Pancreas (tissue), 10 donors: ENCODE measurements around the gene PRPH. TPM values are rescaled to one million over a fixed set of nuclear protein-coding genes. Genes with fewer than 3 reads are reported as not detected.

Source experiments
- ATAC-seq, 4 donors: fragments of 200-7000 bp; cut with Tn5 transposase; one replicate each; pipeline versions ENCODE4 v1.8.0 to v1.9.1; 2020; ENCODE audit warnings: mild to moderate bottlenecking in 4 of 4, moderate library complexity in 4 of 4
- DNase-seq, 6 donors: peaks; one replicate each; pipeline ENCODE4 v3.0.0-alpha.2; 2020
- FAIRE-seq: peaks from 2 replicates; lab custom pipeline; 2012; peaks lifted over from hg19 to GRCh38; lab: Jason Lieb, UNC
- H3K27ac ChIP-seq, 4 donors: fragments of 200-600 bp; sonication (generic); 1 replicate in 3 of 4; 2 replicates in 1 of 4; pipeline versions ENCODE4 v1.5.0 to v1.8.0; 2020
- H3K27me3 ChIP-seq, 4 donors: fragments of 200-600 bp; one replicate each; pipeline ENCODE4 v1.8.0; 2021
- H3K36me3 ChIP-seq, 3 donors: fragments of 200-600 bp; sonication (generic) in 1 of 3; one replicate each; pipeline versions ENCODE4 v1.5.0 to v1.8.0; 2020 to 2021
- H3K4me1 ChIP-seq, 3 donors: fragments of 200-600 bp; one replicate each; pipeline ENCODE4 v1.8.0; 2021
- H3K4me3 ChIP-seq, 4 donors: fragments of 200-600 bp; sonication (generic) in 2 of 4; one replicate each; pipeline versions ENCODE4 v1.5.0 to v1.8.0; 2020 to 2021
- H3K9me3 ChIP-seq, 4 donors: fragments of 200-600 bp; one replicate each; pipeline ENCODE4 v1.8.0; 2021
- CTCF ChIP-seq, 4 donors: fragments of 200-600 bp; sonication (generic) in 3 of 4; IDR thresholded peaks; one replicate each; pipeline versions ENCODE4 v1.5.0 to v1.8.0; 2021; ENCODE audit warnings: antibody characterized with exemption in 4 of 4
- WGBS, 2 donors: extraction: QIAGEN DNeasy Blood & Tissue Kit; methylation state at CpG; one replicate each; pipeline ENCODE4 v1.1.7; 2013; 5-methylcytosine and 5-hydroxymethylcytosine counted together
- intact Hi-C, 3 donors: fragments of 100-400 bp; cut with DNase I; formaldehyde crosslinking; loops; one replicate each; pipeline versions ENCODE4 v1.11.1 to v1.14.2; 2022
- polyA plus RNA-seq, 2 donors: library from polyadenylated mRNA; stranded (reverse); fragments of 200-250 nt; gene quantifications; one replicate each; pipeline ENCODE4 v1.2.3, GENCODE V29; 2013
- total RNA-seq, 6 donors: library from RNA; stranded (reverse); fragmentation: NEBNext Ultra II Directional in 4 of 6; extraction: Animal tissue kit (Norgen Biotek cat#: 25700) in 4 of 6; gene quantifications; one replicate each; pipeline versions ENCODE4 v1.2.1 to v1.2.4, GENCODE V29; 2021 to 2023
- donor health status: healthy with polysubstance abuse.
- donor health status: DM: no; HTN: no; CAD: no; lungs with moderate emphysema.
- donor health status: DM: no; HTN: no; CAD: no.
- donor health status: control.
- donor health status: control.
- donor health status: Bipolar disorder and iron deficiency.
- donor health status: DM: yes; HTN: yes; CAD: no.
- donor health status: DM: no; HTN: no; CAD: no.
- donor health status: DM: no; HTN: no; CAD: no.
- donor health status: DM: yes; HTN: yes; CAD: no.

Gene PRPH
- total and polyA plus RNA-seq, 8 donors = 0.44 to 18.7 (median 1.1) TPM

GRCh38 chr12:49273726-49274395 lies 21.1 kb upstream of the PRPH start:
- Histone ChIP-seq H3K27me3 (no peaks in the 10 kb centered on the region), H3K9me3 (no peaks in the 10 kb centered on the region), H3K4me3 (no peak overlapping the region), H3K27ac (no peak overlapping the region), H3K4me1 (peaks cover 0 to 2% (median 0%) of the 10 kb centered on the region in 3 donors), H3K36me3 (peaks cover 3 to 35% (median 6%) of the 10 kb centered on the region in 3 donors)
- TF ChIP-seq CTCF (IDR thresholded peaks at IDR 0.05) = no peak
- peak in 1 of 6 donors; percentile 12 for DNase-seq
- ATAC-seq = no peak
- intact Hi-C loops = no loop called here
- 95% methylated on average over 6 of the region's 6 CpGs for whole genome bisulfite sequencing, 2 donors
- FAIRE-seq = no peak

GRCh38 chr12:49274396-49275069 lies 20.4 kb upstream of the PRPH start:
- peaks cover 0 to under 1% (median 0%) of the 10 kb centered on the region in 3 donors for H3K4me1 ChIP-seq
- intact Hi-C loops = no loop called here
- no peak for TF ChIP-seq CTCF (IDR thresholded peaks at IDR 0.05)
- H3K36me3 ChIP-seq = peaks cover 3 to 35% (median 6%) of the 10 kb centered on the region in 3 donors
- WGBS, 2 donors = 76 to 85% methylated on average over 7 of the region's 7 CpGs
- no peak overlapping the region for H3K4me3 ChIP-seq
- no peak overlapping the region for H3K27ac ChIP-seq
- no peaks in the 10 kb centered on the region for H3K27me3 ChIP-seq
- H3K9me3 ChIP-seq = no peaks in the 10 kb centered on the region
- no peak for DNase-seq
- ATAC-seq = no peak
- no peak for FAIRE-seq

- peak in 2 of 6 donors; percentile 23 to 34 for DNase-seq
- intact Hi-C loops = no loop called here
Observed at GRCh38 chr12:49276304-49277290, 18.4 kb upstream of the PRPH start.

GRCh38 chr12:49277466-49277865 lies 17.5 kb upstream of the PRPH start:
- Histone ChIP-seq H3K27me3 (no peaks in the 10 kb centered on the region), H3K27ac (no peak overlapping the region), H3K36me3 (peaks cover 0 to 13% (median 0%) of the 10 kb centered on the region in 3 donors), H3K4me3 (no peak overlapping the region), H3K4me1 (peaks cover 0 to 2% (median 0%) of the 10 kb centered on the region in 3 donors), H3K9me3 (no peaks in the 10 kb centered on the region)
- intact Hi-C loops = no loop called here
- WGBS, 2 donors = 87 to 89% methylated on average over 7 of the region's 7 CpGs
- DNase-seq = no peak
- FAIRE-seq = no peak
- ATAC-seq = no peak
- TF ChIP-seq CTCF (IDR thresholded peaks at IDR 0.05) = no peak

More at GRCh38 chr12:49276304-49277290, 18.4 kb upstream of the PRPH start:
- Histone ChIP-seq H3K27ac (no peak overlapping the region), H3K4me3 (no peak overlapping the region), H3K27me3 (no peaks in the 10 kb centered on the region), H3K36me3 (peaks cover 0 to 15% (median 1%) of the 10 kb centered on the region in 3 donors), H3K9me3 (no peaks in the 10 kb centered on the region), H3K4me1 (peaks cover 0 to 2% (median 0%) of the 10 kb centered on the region in 3 donors)
- 60 to 74% methylated on average over 13 of the region's 13 CpGs for WGBS, 2 donors
- no peak for FAIRE-seq
- no peak for TF ChIP-seq CTCF (IDR thresholded peaks at IDR 0.05)
- no peak for ATAC-seq
